Neural crest cell (in vitro differentiated cells): ENCODE measurements around the gene HOXC11. TPM values are rescaled to one million over a fixed set of nuclear protein-coding genes. Genes with fewer than 3 reads are reported as not detected.

Experiments
- DNase-seq: peaks from one replicate; pipeline ENCODE4 v3.0.0; 2021; ENCODE audit warnings: low read depth, mixed read lengths, low spot score
- H3K27ac Mint-ChIP-seq: one replicate; pipeline ENCODE4 v1.8.0; 2021; ENCODE audit warnings: mild to moderate bottlenecking, mixed read lengths; ENCODE audit not compliant: unreplicated experiment
- H3K27me3 Mint-ChIP-seq: 2 replicates; pipeline ENCODE4 v1.8.0; 2021; ENCODE audit warnings: low read depth, mild to moderate bottlenecking, mixed read lengths
- H3K36me3 Mint-ChIP-seq: 2 replicates; pipeline ENCODE4 v1.8.0; 2021; ENCODE audit warnings: low read depth, mild to moderate bottlenecking, mixed read lengths
- H3K4me1 Mint-ChIP-seq: 2 replicates; pipeline ENCODE4 v1.8.0; 2021; ENCODE audit warnings: mixed read lengths
- H3K4me3 Mint-ChIP-seq: one replicate; pipeline ENCODE4 v1.8.0; 2021; ENCODE audit warnings: mild to moderate bottlenecking, mixed read lengths
- H3K9me3 Mint-ChIP-seq: 2 replicates; pipeline ENCODE4 v1.8.0; 2021; ENCODE audit warnings: mixed read lengths
- total RNA-seq: library from RNA; stranded (reverse); gene quantifications from 2 replicates; pipeline ENCODE4 v1.2.1, GENCODE V29; 2021
- TF ChIP-seq, protein P1 (sequence below): fragments of 200-600 bp; sonication (generic); conservative IDR thresholded peaks from 2 replicates; pipeline ENCODE4 v1.5.0; 2021; ENCODE audit warnings: antibody characterized with exemption, mild to moderate bottlenecking

HOXC11 gene
- total RNA-seq, 1 donor from 2014 or later = not detected

DNA sequence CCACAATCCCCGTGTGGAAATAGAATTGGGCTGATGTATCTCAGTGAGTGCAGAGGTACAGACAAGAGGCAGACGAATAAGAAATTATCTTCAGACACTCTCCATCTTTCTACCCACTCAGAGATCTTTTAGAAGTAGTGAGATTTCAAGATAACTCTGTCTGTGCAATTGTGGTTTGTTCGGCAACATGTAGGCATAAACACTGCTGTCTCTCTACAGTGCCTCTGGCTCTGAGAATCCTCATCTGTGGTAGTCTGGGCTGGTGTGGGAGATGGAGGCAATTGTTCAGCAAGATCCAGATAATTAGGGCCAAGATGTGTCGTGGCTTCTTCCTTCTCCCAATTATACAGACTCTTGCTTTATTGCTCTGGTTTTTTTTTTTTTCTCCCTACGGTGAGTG is 31.2 kb upstream of the HOXC11 start:
- no peak for DNase-seq

GRCh38 chr12:53942467-53942997 is 30.4 kb upstream of the HOXC11 start:
- H3K36me3 Mint-ChIP-seq = no peaks in the 10 kb centered on the region
- no peak overlapping the region for H3K4me3 Mint-ChIP-seq
- DNase-seq = no peak
- no peaks in the 10 kb centered on the region for H3K4me1 Mint-ChIP-seq
- H3K27ac Mint-ChIP-seq = no peak overlapping the region
- no peaks in the 10 kb centered on the region for H3K9me3 Mint-ChIP-seq
- peaks cover 98% of the 10 kb centered on the region for H3K27me3 Mint-ChIP-seq
- TF ChIP-seq, protein P1, sequence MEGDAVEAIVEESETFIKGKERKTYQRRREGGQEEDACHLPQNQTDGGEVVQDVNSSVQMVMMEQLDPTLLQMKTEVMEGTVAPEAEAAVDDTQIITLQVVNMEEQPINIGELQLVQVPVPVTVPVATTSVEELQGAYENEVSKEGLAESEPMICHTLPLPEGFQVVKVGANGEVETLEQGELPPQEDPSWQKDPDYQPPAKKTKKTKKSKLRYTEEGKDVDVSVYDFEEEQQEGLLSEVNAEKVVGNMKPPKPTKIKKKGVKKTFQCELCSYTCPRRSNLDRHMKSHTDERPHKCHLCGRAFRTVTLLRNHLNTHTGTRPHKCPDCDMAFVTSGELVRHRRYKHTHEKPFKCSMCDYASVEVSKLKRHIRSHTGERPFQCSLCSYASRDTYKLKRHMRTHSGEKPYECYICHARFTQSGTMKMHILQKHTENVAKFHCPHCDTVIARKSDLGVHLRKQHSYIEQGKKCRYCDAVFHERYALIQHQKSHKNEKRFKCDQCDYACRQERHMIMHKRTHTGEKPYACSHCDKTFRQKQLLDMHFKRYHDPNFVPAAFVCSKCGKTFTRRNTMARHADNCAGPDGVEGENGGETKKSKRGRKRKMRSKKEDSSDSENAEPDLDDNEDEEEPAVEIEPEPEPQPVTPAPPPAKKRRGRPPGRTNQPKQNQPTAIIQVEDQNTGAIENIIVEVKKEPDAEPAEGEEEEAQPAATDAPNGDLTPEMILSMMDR = no peak

More for the DNA sequence above, 31.2 kb upstream of the HOXC11 start:
- Mint-ChIP-seq H3K27me3 (peaks cover 98% of the 10 kb centered on the region), H3K4me3 (no peak overlapping the region), H3K27ac (no peak overlapping the region), H3K36me3 (no peaks in the 10 kb centered on the region), H3K4me1 (no peaks in the 10 kb centered on the region), H3K9me3 (no peaks in the 10 kb centered on the region)
- TF ChIP-seq, protein P1 = no peak

DNA sequence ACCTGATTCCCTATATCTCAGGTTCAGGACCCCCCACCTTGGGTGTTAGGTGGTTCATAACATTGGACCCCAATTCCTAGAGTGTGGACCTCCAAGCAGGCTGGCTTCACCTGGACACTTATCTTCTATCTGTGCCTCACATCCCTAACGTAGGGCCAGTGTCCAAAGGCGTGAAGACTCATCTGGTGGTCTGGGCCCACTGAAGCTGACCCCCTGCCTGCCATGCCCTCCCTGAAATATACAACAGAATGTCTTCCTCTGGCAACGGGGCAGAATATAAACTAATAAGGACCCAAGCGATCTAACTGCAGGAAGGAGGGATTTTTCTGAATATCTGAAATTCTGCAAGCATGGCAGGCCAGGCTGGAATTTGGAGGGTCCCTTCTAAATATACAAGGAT is 28.7 kb upstream of the HOXC11 start:
- TF ChIP-seq, protein P1 = no peak
- DNase-seq = no peak
- H3K27ac Mint-ChIP-seq = no peak overlapping the region
- peaks cover 99% of the 10 kb centered on the region for H3K27me3 Mint-ChIP-seq
- H3K9me3 Mint-ChIP-seq = no peaks in the 10 kb centered on the region
- no peaks in the 10 kb centered on the region for H3K4me1 Mint-ChIP-seq
- H3K36me3 Mint-ChIP-seq = peaks cover 4% of the 10 kb centered on the region
- H3K4me3 Mint-ChIP-seq = no peak overlapping the region

GRCh38 chr12:53944907-53945847 is 27.7 kb upstream of the HOXC11 start:
- Mint-ChIP-seq H3K4me1 (no peaks in the 10 kb centered on the region), H3K9me3 (no peaks in the 10 kb centered on the region), H3K36me3 (peaks cover 4% of the 10 kb centered on the region), H3K27ac (no peak overlapping the region), H3K4me3 (no peak overlapping the region), H3K27me3 (peaks cover 99% of the 10 kb centered on the region)
- TF ChIP-seq, protein P1 = no peak
- no peak for DNase-seq

DNA sequence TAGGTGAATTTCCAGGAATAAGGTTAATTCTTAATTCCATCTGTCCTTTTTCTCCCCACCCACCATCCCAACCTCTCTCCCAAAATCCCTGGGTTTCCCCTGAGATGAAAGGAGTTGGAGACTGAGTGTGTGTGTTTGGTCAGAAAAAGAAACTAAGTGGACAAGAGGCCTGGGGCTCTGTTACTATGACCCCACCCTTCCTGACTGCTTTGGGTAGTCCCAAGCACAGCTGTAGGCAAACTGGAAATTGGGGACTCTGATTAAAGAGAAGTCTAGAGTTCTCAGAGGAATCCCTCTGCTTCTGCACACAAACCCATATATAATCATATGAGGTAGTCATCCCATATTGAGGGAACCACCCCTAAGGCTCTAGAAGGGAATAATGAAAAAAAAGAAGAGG is 25.2 kb upstream of the HOXC11 start:
- Mint-ChIP-seq H3K27me3 (peaks cover 100% of the 10 kb centered on the region), H3K9me3 (no peaks in the 10 kb centered on the region), H3K27ac (no peak overlapping the region), H3K4me1 (no peaks in the 10 kb centered on the region), H3K36me3 (peaks cover 4% of the 10 kb centered on the region), H3K4me3 (no peak overlapping the region)
- TF ChIP-seq, protein P1 = no peak
- no peak for DNase-seq
